HG03565 (cell line): ENCODE measurements around the gene GPC6.

Experiments
- ATAC-seq: cut with Tn5 transposase; IDR thresholded peaks from one replicate; pipeline ENCODE4 v1.9.1; 2021; ENCODE audit warnings: mild to moderate bottlenecking, moderate library complexity; ENCODE audit not compliant: unreplicated experiment

Gene GPC6

GRCh38 chr13:93552596-93552995 is 326.0 kb downstream of the GPC6 start:
- no peak for ATAC-seq

GRCh38 chr13:93554514-93554913 is 327.9 kb downstream of the GPC6 start:
- no peak for ATAC-seq

GRCh38 chr13:93558637-93559036 is 332.0 kb downstream of the GPC6 start:
- ATAC-seq = no peak

- ATAC-seq = no peak
Measured at GRCh38 chr13:93559718-93560117, 333.1 kb downstream of the GPC6 start.

- no peak for ATAC-seq
Measured at GRCh38 chr13:93561576-93562225, 335.1 kb downstream of the GPC6 start.

GRCh38 chr13:93562676-93563075 is 336.1 kb downstream of the GPC6 start:
- ATAC-seq = no peak

GRCh38 chr13:93577105-93577504 is 350.5 kb downstream of the GPC6 start:
- ATAC-seq = no peak

- ATAC-seq = no peak
Measured at GRCh38 chr13:93589788-93590187, 363.2 kb downstream of the GPC6 start.

GRCh38 chr13:93603043-93603442 is 376.4 kb downstream of the GPC6 start:
- no peak for ATAC-seq

- no peak for ATAC-seq
Measured at GRCh38 chr13:93614776-93615175, 388.2 kb downstream of the GPC6 start.

GRCh38 chr13:93620181-93620765 is 393.7 kb downstream of the GPC6 start:
- no peak for ATAC-seq

- no peak for ATAC-seq
Measured at GRCh38 chr13:93621051-93621450, 394.4 kb downstream of the GPC6 start.

GRCh38 chr13:93621966-93622365 is 395.4 kb downstream of the GPC6 start:
- no peak for ATAC-seq

- ATAC-seq = no peak
Measured at GRCh38 chr13:93624311-93624777, 397.7 kb downstream of the GPC6 start.

- ATAC-seq = no peak
Measured at GRCh38 chr13:93625536-93625935, 398.9 kb downstream of the GPC6 start.

- no peak for ATAC-seq
Measured at GRCh38 chr13:93628136-93628797, 401.7 kb downstream of the GPC6 start.

GRCh38 chr13:93635616-93636032 is 409.0 kb downstream of the GPC6 start:
- ATAC-seq = no peak

GRCh38 chr13:93637852-93638251 is 411.2 kb downstream of the GPC6 start:
- no peak for ATAC-seq

GRCh38 chr13:93640452-93640851 is 413.8 kb downstream of the GPC6 start:
- no peak for ATAC-seq

GRCh38 chr13:93646245-93646644 is 419.6 kb downstream of the GPC6 start:
- no peak for ATAC-seq

GRCh38 chr13:93649496-93649895 is 422.9 kb downstream of the GPC6 start:
- no peak for ATAC-seq

GRCh38 chr13:93653776-93654175 is 427.2 kb downstream of the GPC6 start:
- no peak for ATAC-seq
